ENCODE results near the gene B4GALT3. TPM values are rescaled to one million over a fixed set of nuclear protein-coding genes. Genes with fewer than 3 reads are reported as not detected.

Gene B4GALT3
- total and polyA plus RNA-seq, 9 of the 15 experiments (the other 6 are each of a cell fraction or from before 2014, with no cell fraction given), result 31.2 to 103 (median 46.1) TPM

DNA sequence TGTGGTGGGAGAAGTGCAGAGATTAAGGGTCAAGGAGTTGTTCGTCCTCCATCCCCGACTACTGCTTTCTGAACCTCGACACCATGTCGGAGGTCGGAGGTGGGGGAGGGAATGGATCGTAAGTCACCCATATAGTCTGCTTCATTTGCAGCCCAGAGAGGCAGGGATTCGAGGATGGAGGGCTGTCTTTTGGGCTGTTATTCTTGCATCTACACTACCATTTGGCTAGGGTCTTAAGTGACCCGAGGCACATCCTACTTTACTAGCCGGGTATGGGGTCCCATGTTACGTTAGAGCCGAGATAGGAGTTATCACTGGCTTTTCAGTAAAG is 17.4 kb downstream of the B4GALT3 start:
- H3K9me1 ChIP-seq (ENCODE audit: control insufficient read depth, insufficient read depth, low read length), result no peaks in the 10 kb centered on the region
- no TSS peak for BruUV-seq (replicated peaks)
- ChIA-PET CTCF (ENCODE audit: low intra/inter-chr PET ratio) (no interaction called here), POLR2A (interaction anchor here (0.8 to 1.0 kb wide), 2 partner anchors 15 to 154 kb away, joined by 3 to 4 read pairs; partner anchors contain the start of gene SDHC)
- in situ Hi-C loops (cut with MboI) (no loop called here), intact Hi-C loops (cut with micrococcal nuclease) (loop anchor here (2.0 kb wide), 1 partner anchor 17 kb away; the partner anchor contains the start of gene B4GALT3)
- H3K9ac ChIP-seq (ENCODE audit: insufficient read depth in 1 of 2, low read depth in 2 of 2, low read length in 2 of 2), result peak overlapping the region; percentile 77 to 98
- peaks cover 52 to 65% of the 10 kb centered on the region in 2 experiments for H3K4me1 ChIP-seq (replicated peaks in 1 of 2; ENCODE audit: control insufficient read depth in 2 of 2, insufficient read depth in 2 of 2, low read length in 2 of 2)
- peak overlapping the region; percentile 75 for H3K4me3 ChIP-seq
- ATAC-seq, result no peak
- FAIRE-seq, result no peak
- no peaks in the 10 kb centered on the region for H4K20me1 ChIP-seq (replicated peaks; ENCODE audit: control insufficient read depth, insufficient read depth, low read length)
- H3K36me3 ChIP-seq (ENCODE audit: control insufficient read depth, insufficient read depth, low read length), result peaks cover 65% of the 10 kb centered on the region
- no peaks in the 10 kb centered on the region for H3K9me3 ChIP-seq (replicated peaks; ENCODE audit: control insufficient read depth, insufficient read depth, low read depth, low read length)
- peak overlapping the region; percentile 95 for H3K4me2 ChIP-seq (ENCODE audit: insufficient read depth, low read length)
- peak overlapping the region; percentile 60 for H2AFZ ChIP-seq (ENCODE audit: low read depth, low read length)
- DNase-seq (ENCODE audit: extremely low read depth in 1 of 4, low spot score in 3 of 4), result no peak
- peaks cover 63% of the 10 kb centered on the region for H3K79me2 ChIP-seq (ENCODE audit: control insufficient read depth, insufficient read depth, low read length)
- 1% methylated on average over 11 of the region's 11 CpGs for WGBS (ENCODE audit: insufficient coverage, low coverage, missing lambda C conversion rate)
- H3K27ac ChIP-seq (ENCODE audit: extremely low read depth, low read depth, low read length), result peak overlapping the region; percentile 72
- no peaks in the 10 kb centered on the region for H3K27me3 ChIP-seq (ENCODE audit: control insufficient read depth in 2 of 2, insufficient read depth in 2 of 2, low read length in 2 of 2)
- TF ChIP-seq RFX1 (IDR thresholded peaks at IDR 0.05) (no peak), PYGO2 (tag; IDR thresholded peaks at IDR 0.05) (no peak), SREBF2 (CRISPR knock-in tag; IDR thresholded peaks at IDR 0.05) (0 out of 2 replicates have a peak, but pooled peaks have one; percentile 55), WHSC1 (IDR thresholded peaks at IDR 0.05; ENCODE audit: low read length) (no peak), DIDO1 (tag; IDR thresholded peaks at IDR 0.05; ENCODE audit: low read depth) (no peak), PHF8 (IDR thresholded peaks at IDR 0.05; ENCODE audit: borderline replicate concordance, low read length) (no peak), ZNF79 (CRISPR knock-in tag; IDR thresholded peaks at IDR 0.05; ENCODE audit: low read depth) (no peak), FOXM1 (IDR thresholded peaks at IDR 0.05; ENCODE audit: low read depth) (no peak), FOXM1 (CRISPR knock-in tag; IDR thresholded peaks at IDR 0.05; ENCODE audit: low read depth) (peak; percentile 69; the same call in 1 of the 2 replicates), RHOXF2B (CRISPR knock-in tag; conservative IDR thresholded peaks at IDR 0.05) (no peak), ZNF551 (CRISPR knock-in tag; IDR thresholded peaks at IDR 0.05) (no peak)
- TF ChIP-seq, protein P1, sequence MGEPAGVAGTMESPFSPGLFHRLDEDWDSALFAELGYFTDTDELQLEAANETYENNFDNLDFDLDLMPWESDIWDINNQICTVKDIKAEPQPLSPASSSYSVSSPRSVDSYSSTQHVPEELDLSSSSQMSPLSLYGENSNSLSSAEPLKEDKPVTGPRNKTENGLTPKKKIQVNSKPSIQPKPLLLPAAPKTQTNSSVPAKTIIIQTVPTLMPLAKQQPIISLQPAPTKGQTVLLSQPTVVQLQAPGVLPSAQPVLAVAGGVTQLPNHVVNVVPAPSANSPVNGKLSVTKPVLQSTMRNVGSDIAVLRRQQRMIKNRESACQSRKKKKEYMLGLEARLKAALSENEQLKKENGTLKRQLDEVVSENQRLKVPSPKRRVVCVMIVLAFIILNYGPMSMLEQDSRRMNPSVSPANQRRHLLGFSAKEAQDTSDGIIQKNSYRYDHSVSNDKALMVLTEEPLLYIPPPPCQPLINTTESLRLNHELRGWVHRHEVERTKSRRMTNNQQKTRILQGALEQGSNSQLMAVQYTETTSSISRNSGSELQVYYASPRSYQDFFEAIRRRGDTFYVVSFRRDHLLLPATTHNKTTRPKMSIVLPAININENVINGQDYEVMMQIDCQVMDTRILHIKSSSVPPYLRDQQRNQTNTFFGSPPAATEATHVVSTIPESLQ (CRISPR knock-in tag; IDR thresholded peaks at IDR 0.05), result no peak
- TF ChIP-seq, protein P2, sequence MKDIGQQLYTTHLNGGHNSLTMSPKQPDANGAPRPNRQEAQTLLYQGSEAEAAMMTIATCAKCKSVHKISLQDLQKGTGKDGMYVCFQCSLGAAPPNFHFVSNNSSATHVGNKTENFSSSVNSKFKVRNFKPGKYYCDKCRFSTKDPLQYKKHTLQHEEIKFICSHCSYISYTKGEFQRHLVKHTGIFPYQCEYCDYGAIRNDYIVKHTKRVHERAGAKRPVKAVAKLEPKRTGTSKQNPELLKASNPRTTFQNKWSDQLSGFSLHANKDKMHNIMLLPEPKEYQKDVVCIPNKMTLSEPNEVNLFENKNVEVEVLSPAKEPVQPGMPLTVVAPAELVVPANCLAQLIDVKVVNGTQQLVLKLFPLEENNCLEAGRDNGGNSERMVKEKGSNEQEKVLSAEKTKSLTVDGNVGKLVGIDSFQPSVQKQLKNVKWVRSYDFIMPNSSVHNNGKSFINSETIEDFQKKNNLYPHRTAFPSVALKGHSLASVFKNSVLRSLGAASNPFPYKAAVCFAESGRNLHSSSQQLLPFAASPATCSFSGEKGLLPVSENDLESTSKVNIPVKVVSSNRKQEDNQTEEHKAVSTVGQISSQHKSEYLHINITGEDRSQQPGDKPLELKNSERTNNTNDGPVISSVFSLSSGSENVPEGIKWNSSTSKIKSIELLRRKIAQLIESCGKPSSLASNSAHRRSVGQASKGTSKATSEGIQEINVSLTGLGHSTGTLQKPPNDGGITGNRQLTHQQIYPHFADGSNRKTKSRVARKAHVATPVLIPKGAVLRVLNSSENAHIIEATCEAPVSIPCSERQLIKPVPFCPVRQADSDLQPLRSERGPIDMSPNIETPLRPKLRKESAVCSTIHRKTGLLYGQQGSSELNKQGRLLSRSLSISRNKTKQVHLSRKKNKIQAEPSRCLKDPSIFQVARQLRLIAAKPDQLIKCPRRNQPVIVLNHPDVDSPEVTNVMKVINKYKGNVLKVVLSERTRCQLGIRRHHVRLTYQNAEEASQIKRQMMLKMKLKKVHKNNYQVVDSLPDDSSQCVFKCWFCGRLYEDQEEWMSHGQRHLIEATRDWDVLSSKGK (CRISPR knock-in tag; IDR thresholded peaks at IDR 0.05), result no peak
- TF ChIP-seq, protein P3, sequence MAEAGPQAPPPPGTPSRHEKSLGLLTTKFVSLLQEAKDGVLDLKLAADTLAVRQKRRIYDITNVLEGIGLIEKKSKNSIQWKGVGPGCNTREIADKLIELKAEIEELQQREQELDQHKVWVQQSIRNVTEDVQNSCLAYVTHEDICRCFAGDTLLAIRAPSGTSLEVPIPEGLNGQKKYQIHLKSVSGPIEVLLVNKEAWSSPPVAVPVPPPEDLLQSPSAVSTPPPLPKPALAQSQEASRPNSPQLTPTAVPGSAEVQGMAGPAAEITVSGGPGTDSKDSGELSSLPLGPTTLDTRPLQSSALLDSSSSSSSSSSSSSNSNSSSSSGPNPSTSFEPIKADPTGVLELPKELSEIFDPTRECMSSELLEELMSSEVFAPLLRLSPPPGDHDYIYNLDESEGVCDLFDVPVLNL (CRISPR knock-in tag; IDR thresholded peaks at IDR 0.05; ENCODE audit: low read depth), result 0 out of 2 replicates have a peak, but pooled peaks have one; percentile 36

All from K562 (cell line).